Vagina (tissue), 2 donors: Measurements from ENCODE around the gene LDLRAD1. TPM values are rescaled to one million over a fixed set of nuclear protein-coding genes. Genes with fewer than 3 reads are reported as not detected.
"Not testable (repeated sequence)": the region's sequence is repeated elsewhere in the genome, so short reads cannot be mapped to it uniquely, and the experiment has no call there.

Experiments
- DNase-seq, 2 donors: peaks; one replicate each; pipeline ENCODE4 v3.0.0-alpha.2; 2017; ENCODE audit errors: extremely low spot score in 2 of 2
- H3K27ac ChIP-seq: fragments of 200-600 bp; sonication (generic); one replicate; pipeline ENCODE4 v1.5.1; 2019
- H3K27me3 ChIP-seq: fragments of 200-600 bp; sonication (generic); one replicate; pipeline ENCODE4 v1.5.1; 2019
- H3K36me3 ChIP-seq, 2 donors: fragments of 200-600 bp; sonication (generic); one replicate each; pipeline ENCODE4 v1.5.1; 2017 to 2019
- H3K4me1 ChIP-seq: fragments of 200-600 bp; sonication (generic); one replicate; pipeline ENCODE4 v1.5.1; 2019
- H3K4me3 ChIP-seq, 2 donors: fragments of 200-600 bp; sonication (generic); 1 replicate in 1 of 2; 2 replicates in 1 of 2; pipeline ENCODE4 v1.5.1; 2016 to 2019
- H3K9me3 ChIP-seq: fragments of 200-600 bp; sonication (generic); one replicate; pipeline ENCODE4 v1.5.1; 2019
- POLR2A ChIP-seq, 2 donors: fragments of 450-650 bp; IDR thresholded peaks; one replicate each; pipeline ENCODE4 v1.6.1; 2017; ENCODE audit warnings: antibody characterized with exemption in 2 of 2, mild to moderate bottlenecking in 2 of 2, moderate library complexity in 2 of 2
- POLR2AphosphoS5 ChIP-seq, 2 donors: sonication (generic); formaldehyde crosslinking; IDR thresholded peaks; one replicate each; pipeline ENCODE4 v1.9.0; 2017; ENCODE audit warnings: antibody characterized with exemption in 2 of 2, mild to moderate bottlenecking in 2 of 2, low read depth in 1 of 2; ENCODE audit not compliant: insufficient read depth in 1 of 2
- intact Hi-C: fragments of 100-400 bp; cut with DNase I; formaldehyde crosslinking; loops from one replicate; pipeline ENCODE4 v1.15.1; 2023
- total RNA-seq: library from RNA; depleted of rRNA; stranded (reverse); fragments of >200 nt; gene quantifications from one replicate; pipeline ENCODE4 v1.2.3, GENCODE V29; 2016
- TF ChIP-seq, protein P1 (sequence below), 3 experiments: fragments of 450-650 bp in 2 of 3; fragments of 200-600 bp in 1 of 3; sonication (generic) in 1 of 3; IDR thresholded peaks; one replicate each; pipeline ENCODE4 v1.5.1; 2017 to 2019; ENCODE audit warnings: antibody characterized with exemption in 3 of 3, mild to moderate bottlenecking in 2 of 3, moderate library complexity in 2 of 3

The LDLRAD1 gene
- total RNA-seq, 1 donor from 2014 or later = not detected

DNA sequence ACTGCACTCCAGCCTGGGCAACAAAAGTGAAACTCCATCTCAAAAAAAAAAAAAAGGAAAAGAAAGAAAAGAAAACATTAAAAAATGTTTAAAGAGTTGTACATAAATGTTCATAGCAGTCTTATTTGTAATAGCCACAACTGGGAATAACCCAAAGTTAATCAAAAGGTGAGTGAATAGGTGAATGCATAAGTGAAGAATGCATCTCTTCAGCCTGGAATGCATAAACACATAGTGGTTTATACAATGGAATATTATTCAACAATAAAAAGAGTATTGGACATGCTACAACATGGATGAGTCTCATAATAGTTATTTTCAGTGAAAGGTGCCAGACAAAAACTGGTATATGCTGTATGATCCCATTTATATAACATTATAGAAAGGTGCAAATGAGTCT lies 18.1 kb downstream of the LDLRAD1 start:
- Histone ChIP-seq H3K4me1 (no peaks in the 10 kb centered on the region), H3K27ac (no peak overlapping the region), H3K9me3 (no peaks in the 10 kb centered on the region), H3K4me3 (no peak overlapping the region), H3K36me3 (no peaks in the 10 kb centered on the region), H3K27me3 (no peaks in the 10 kb centered on the region)
- TF ChIP-seq, protein P1, sequence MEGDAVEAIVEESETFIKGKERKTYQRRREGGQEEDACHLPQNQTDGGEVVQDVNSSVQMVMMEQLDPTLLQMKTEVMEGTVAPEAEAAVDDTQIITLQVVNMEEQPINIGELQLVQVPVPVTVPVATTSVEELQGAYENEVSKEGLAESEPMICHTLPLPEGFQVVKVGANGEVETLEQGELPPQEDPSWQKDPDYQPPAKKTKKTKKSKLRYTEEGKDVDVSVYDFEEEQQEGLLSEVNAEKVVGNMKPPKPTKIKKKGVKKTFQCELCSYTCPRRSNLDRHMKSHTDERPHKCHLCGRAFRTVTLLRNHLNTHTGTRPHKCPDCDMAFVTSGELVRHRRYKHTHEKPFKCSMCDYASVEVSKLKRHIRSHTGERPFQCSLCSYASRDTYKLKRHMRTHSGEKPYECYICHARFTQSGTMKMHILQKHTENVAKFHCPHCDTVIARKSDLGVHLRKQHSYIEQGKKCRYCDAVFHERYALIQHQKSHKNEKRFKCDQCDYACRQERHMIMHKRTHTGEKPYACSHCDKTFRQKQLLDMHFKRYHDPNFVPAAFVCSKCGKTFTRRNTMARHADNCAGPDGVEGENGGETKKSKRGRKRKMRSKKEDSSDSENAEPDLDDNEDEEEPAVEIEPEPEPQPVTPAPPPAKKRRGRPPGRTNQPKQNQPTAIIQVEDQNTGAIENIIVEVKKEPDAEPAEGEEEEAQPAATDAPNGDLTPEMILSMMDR (IDR thresholded peaks at IDR 0.05) = no peak
- no peak for TF ChIP-seq POLR2A (IDR thresholded peaks at IDR 0.05)
- TF ChIP-seq POLR2AphosphoS5 (IDR thresholded peaks at IDR 0.05; ENCODE audit: insufficient read depth in 1 of 2, low read depth in 1 of 2) = no peak
- no peak for DNase-seq
- intact Hi-C loops = no loop called here

DNA sequence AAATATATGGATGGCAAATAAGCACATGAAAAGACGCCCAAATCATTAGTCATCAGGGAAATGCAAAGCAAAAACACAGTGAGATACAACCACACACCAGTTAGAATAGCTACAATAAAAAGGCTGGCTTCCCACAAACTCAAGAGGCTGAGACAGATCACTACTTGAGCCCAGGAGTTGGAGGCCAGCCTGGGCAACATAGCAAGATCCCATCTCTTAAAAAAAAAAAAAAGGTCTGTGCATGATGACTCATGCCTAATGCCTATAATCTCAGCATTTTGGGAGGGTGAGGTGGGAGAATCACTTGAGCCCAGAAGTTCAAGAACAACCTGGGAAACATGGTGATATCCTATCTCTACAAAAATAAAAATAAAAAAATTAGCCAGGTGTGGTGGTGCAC lies 19.8 kb downstream of the LDLRAD1 start:
- intact Hi-C loops = no loop called here
- Histone ChIP-seq H3K4me1 (no peaks in the 10 kb centered on the region), H3K9me3 (no peaks in the 10 kb centered on the region), H3K27ac (no peak overlapping the region), H3K4me3 (no peak overlapping the region), H3K27me3 (no peaks in the 10 kb centered on the region), H3K36me3 (no peaks in the 10 kb centered on the region)
- no peak for TF ChIP-seq POLR2AphosphoS5 (IDR thresholded peaks at IDR 0.05; ENCODE audit: insufficient read depth in 1 of 2, low read depth in 1 of 2)
- TF ChIP-seq, protein P1 (IDR thresholded peaks at IDR 0.05) = no peak
- no peak for TF ChIP-seq POLR2A (IDR thresholded peaks at IDR 0.05)
- no peak for DNase-seq

DNA sequence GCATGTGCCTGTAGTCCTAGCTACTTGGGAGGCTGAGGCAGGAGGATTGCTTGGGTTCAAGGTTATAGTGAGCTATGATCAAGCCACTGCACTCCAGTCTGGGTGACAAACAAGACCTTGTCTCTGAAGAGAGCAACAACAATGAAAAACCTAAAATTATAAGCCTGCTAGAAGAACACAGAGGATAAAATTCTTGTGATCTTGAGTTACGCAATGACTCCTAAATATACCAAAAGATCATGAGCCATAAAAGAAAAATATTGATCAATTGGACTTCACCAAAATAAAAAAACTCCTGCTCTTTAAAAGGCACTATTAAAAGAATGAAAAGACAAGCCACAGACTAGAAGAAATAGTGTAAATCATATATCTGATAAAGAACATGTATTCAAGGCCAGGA lies 22.3 kb downstream of the LDLRAD1 start:
- H3K27me3 ChIP-seq = no peaks in the 10 kb centered on the region
- no peaks in the 10 kb centered on the region for H3K4me1 ChIP-seq
- H3K27ac ChIP-seq = no peak overlapping the region
- H3K9me3 ChIP-seq = no peaks in the 10 kb centered on the region
- TF ChIP-seq, protein P1 (IDR thresholded peaks at IDR 0.05) = no peak
- TF ChIP-seq POLR2A (IDR thresholded peaks at IDR 0.05) = no peak
- no peak for TF ChIP-seq POLR2AphosphoS5 (IDR thresholded peaks at IDR 0.05; ENCODE audit: insufficient read depth in 1 of 2, low read depth in 1 of 2)
- DNase-seq = no peak
- intact Hi-C loops = no loop called here
- H3K4me3 ChIP-seq = no peak overlapping the region
- no peaks in the 10 kb centered on the region for H3K36me3 ChIP-seq

DNA sequence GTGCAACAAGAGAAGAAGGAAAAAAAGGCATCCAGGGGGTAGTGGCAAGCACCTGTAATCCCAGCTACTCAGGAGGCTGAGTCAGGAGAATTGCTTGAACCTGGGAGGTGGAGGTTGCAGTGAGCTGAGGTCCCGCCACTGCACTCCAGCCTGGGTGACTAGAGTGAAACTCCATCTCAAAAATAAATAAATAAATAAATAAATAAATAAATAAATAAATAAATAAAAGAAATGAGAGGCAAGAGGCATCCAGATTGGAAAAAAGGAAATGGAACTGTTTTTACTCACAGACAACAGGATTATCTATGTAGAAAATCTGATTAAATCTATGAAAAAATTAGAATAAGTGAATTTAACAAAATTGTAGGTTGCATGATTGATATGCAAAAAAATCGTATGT lies 23.5 kb downstream of the LDLRAD1 start:
- H3K4me3 ChIP-seq, H3K4me1 ChIP-seq, H3K9me3 ChIP-seq, H3K27me3 ChIP-seq, DNase-seq, H3K36me3 ChIP-seq, H3K27ac ChIP-seq, intact Hi-C loops: not testable (repeated sequence)

DNA sequence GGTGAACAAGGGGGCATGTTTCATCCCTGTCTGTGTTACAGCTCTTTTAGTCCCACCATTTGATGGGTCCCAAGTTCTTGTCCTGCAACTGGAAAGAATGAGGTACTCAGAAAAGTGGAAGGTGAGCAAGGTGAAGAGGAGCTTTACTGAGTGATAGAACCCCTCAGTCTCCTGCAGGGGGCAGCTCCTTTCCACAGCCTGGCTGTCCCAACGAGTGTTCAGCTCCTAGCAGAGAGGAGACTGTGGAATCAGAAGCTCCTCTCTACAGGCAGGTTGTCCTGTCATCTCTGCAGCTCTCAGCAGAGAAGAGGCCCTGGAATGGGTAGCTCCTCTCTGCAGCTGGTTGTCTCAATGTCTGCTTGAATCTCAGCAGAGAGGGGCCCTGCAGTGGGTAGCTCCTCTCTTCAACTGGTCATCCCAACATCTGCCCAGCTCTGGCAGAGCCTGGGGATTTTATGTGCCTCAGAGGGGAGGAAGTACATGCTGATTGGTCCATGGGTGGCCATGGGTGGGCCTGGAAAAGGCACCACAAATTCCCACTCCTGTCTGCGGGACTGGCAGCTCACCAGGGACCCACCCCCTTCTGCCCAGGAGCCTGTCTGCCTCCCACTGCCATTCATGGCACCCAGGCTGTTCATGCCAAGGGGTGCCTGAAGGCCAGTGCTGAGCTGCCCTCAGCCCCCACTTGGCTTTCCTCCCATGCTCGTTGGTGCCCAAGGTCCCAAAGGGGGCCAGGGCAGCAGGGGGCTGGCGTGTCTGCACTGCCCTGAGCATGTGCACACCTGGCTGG lies 25.7 kb downstream of the LDLRAD1 start:
- Histone ChIP-seq H3K4me1 (no peaks in the 10 kb centered on the region), H3K36me3 (no peaks in the 10 kb centered on the region), H3K27me3 (no peaks in the 10 kb centered on the region), H3K9me3 (no peaks in the 10 kb centered on the region), H3K4me3 (no peak overlapping the region), H3K27ac (no peak overlapping the region)
- TF ChIP-seq, protein P1 (IDR thresholded peaks at IDR 0.05) = no peak
- TF ChIP-seq POLR2A (IDR thresholded peaks at IDR 0.05) = no peak
- TF ChIP-seq POLR2AphosphoS5 (IDR thresholded peaks at IDR 0.05; ENCODE audit: insufficient read depth in 1 of 2, low read depth in 1 of 2) = no peak
- intact Hi-C loops = no loop called here
- DNase-seq = no peak
